GM19025 (cell line): Measurements from ENCODE around the gene KBTBD8.

ENCODE experiments used
- ATAC-seq: cut with Tn5 transposase; IDR thresholded peaks from one replicate; pipeline ENCODE4 v1.9.1; 2021; ENCODE audit warnings: mild to moderate bottlenecking, low read depth, moderate library complexity; ENCODE audit not compliant: unreplicated experiment

KBTBD8 gene, protein sequence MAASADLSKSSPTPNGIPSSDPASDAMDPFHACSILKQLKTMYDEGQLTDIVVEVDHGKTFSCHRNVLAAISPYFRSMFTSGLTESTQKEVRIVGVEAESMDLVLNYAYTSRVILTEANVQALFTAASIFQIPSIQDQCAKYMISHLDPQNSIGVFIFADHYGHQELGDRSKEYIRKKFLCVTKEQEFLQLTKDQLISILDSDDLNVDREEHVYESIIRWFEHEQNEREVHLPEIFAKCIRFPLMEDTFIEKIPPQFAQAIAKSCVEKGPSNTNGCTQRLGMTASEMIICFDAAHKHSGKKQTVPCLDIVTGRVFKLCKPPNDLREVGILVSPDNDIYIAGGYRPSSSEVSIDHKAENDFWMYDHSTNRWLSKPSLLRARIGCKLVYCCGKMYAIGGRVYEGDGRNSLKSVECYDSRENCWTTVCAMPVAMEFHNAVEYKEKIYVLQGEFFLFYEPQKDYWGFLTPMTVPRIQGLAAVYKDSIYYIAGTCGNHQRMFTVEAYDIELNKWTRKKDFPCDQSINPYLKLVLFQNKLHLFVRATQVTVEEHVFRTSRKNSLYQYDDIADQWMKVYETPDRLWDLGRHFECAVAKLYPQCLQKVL

DNA sequence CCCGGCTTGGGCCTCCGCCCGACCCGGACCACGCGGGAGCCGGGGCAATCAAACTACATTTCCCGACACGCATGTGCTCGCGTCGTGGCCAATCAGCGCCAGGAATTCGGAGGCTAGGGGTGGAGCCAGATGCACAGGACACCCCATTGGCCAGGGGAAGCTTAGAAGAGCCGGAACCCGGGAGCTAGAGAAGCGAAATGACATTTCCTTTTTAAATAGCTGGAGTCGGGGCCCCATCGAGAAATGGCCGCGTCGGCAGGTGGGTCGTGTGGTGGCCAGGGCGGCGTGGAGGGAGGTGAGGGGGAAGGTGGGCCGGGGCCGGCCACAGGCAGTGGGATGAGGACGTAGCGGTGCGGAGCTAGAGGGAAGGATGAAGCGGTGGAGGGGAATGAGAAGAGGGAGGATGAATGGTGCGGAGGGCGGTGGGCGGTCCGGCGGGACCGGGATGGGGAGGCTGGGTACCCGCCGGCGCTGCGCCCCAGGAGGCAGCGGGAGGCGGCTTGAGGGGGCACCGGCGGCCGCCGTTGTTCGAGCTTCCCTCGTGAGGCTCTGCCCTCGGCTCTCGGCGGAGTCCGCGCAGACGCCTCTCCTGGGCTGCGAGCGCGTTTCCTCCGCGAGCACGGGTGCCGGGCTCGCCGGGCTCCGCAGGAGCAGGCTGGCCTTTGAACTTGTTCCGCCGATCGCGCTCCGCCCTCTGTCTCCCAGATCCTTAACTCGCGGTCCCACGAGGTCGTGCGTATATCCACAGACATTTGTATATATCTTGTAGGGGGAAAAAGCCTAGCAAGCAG lies at the start of gene KBTBD8:
Gene KBTBD8, plus strand, starts transcription at position 195 of the 791 bp plus-strand sequence. Its CDS starts 49 bp downstream, at position 244.
- ATAC-seq = peak; percentile 91

DNA sequence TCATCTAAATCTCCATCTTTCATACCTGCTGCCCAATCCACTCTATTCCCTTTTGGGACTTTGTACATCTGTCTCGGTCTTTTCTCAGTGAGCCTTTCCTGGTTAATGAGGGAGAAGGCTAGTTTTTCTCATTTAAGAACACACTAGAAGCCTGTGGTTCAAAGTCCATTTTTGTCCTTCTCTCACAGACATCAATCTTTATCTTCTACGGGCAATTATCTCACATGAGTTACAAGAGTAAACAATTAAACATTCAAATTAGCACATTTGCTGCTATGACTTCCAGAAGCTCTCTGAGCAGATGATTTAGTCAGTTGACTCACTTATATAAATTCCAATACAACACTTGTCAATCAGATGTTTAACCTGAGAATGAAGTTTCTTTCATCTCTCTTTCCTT lies 49.3 kb upstream of the KBTBD8 start:
- ATAC-seq = no peak

DNA sequence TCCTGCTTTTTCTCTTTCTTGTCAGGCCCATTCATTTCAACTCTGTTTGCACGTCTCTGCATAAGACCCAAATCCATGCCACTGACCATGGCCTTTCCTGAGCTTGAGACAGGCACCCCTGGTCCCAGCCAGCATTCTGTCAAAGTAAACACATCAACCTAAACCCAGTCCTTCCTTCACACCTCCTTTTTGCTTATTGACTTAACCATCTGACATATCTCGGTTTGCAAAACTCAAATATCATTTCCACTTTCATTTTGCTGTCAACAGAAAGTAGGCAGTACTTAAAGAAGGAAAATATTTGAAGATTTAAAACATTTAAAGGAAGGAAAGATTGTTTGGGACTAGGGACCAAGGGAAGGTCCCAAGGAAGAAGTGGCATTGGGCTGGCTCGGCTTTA lies 48.2 kb upstream of the KBTBD8 start:
- no peak for ATAC-seq

DNA sequence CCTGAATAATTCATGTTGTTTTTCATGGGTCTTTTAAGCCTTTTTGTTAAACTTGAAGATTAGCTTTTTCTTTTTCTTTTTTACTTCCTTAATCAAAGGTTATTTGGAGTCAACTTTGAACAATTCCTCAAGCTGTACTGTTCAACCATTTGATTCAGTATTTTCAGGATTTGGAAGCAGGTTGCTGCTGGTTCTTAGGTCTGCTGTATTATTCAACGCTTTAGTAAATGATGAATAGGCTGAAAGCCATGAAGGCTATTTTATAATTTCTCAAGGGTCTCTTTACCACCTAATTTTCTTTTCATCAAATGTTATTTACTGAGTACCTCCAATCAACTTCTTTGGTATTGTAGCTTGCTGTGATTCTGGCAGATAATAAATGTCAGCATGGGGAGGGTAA lies 45.8 kb upstream of the KBTBD8 start:
- ATAC-seq = no peak

DNA sequence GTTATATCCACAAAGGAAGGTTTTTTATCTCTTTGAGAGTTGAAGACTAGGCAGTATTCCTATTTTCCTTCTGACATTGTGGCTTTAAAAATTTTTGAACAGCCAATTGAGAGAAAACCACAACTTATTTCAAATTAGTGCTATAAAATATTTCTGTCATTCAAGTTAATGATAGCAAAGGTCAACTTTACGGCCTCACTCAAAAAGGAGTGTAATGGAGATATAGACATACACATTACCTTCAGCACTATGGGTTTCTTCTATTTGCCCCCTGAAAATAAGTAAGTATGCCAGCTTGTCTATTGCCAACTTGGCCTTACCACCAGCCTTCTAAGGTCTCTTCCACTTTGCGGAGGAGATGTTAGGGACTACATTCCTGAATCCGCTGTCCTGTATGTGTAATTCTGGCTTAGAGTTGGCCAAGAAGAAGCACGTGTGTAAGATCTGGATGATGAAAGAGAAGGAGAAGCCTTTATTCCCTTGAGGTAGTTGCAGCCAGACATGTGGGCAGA lies 44.1 kb upstream of the KBTBD8 start:
- no peak for ATAC-seq

DNA sequence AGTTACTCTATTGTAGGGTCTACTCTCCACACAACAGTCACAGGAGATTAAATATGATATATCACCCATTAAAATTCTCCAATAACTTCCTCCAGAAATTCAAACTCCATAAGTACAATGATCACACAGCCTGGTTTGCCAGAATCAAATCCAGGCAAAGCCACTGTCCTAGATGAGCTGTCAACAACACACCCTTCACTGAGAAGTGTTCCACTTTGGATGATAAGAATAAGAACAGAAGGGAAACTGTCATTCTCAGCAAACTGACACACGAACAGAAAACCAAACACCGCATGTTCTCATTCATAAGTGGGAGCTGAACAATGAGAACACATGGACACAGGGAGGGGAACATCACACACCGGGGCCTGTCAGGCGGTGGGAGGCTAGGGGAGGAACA lies 41.4 kb upstream of the KBTBD8 start:
- no peak for ATAC-seq

DNA sequence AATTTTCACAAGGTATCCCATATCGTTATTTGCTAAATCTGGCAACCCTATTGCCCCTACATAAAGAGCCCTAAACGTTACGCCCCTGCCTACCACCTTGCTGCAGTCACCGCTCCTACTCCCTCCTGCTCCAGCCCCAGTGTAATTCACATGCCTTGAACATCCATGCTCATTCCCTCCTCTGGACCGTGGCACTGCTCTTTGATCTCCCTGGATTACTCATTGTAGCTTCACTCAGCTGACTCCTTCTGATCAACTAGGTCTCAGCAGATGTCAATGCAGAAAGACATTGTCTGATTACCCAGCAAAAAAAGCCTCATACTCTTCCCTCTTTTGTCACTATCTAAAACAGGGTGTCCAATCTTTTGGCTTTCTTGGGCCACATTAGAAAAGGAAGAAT lies 40.7 kb upstream of the KBTBD8 start:
- no peak for ATAC-seq

DNA sequence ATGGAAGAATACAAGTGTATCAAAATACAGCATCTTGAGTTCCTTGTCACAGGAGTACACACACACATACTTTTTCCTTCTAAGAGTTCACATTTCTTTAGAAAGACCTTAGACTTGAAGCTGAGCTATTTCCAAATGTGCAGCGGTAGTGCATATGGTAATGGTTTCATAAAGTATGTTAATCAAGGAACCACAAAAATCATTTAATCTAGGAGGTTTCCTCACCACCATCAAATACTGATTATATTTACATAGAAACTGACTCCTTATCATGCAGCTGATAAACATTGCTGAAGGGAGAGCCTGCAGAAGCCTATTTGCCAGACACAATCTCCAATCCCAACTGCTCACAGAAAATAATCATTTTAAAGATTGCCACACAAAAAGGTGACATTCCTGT lies 40.0 kb upstream of the KBTBD8 start:
- ATAC-seq = no peak

DNA sequence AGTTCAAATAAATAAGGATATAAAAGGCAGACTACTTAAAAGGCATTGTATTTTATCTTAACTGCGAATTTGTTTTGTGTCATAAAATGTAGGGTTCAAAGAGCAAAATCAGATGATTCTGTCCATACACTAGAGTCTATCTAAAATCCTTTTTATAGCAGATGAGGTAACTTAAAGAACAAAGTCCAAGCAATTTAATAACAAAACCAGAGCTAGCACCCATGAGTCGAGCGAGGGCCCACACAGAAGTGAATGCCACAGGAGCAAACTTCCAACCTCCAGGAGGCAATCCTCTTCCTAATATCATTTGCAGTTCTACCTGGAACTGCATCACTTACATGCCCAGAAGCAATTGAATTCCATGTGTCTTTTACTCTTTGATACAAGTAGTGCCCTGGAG lies 35.4 kb upstream of the KBTBD8 start:
- ATAC-seq = no peak

DNA sequence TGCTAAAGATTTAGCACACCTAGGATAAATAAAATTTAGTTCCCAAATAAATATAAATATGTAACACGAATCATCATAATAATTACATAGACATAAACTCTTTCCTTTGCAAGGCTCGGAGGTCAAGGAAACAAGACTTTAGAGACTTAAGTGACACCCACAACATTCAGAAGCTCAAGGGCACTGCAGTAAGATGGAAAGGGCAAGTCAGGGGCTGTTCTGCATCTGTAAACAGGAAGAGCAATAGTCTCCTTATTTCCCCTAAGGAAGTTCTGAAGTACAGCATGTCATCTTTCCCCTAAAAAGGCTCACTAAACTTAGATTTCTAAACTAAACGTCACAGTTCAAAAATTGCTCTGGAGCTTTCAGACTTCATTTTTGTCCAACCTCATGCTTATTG lies 26.9 kb upstream of the KBTBD8 start:
- ATAC-seq = no peak

DNA sequence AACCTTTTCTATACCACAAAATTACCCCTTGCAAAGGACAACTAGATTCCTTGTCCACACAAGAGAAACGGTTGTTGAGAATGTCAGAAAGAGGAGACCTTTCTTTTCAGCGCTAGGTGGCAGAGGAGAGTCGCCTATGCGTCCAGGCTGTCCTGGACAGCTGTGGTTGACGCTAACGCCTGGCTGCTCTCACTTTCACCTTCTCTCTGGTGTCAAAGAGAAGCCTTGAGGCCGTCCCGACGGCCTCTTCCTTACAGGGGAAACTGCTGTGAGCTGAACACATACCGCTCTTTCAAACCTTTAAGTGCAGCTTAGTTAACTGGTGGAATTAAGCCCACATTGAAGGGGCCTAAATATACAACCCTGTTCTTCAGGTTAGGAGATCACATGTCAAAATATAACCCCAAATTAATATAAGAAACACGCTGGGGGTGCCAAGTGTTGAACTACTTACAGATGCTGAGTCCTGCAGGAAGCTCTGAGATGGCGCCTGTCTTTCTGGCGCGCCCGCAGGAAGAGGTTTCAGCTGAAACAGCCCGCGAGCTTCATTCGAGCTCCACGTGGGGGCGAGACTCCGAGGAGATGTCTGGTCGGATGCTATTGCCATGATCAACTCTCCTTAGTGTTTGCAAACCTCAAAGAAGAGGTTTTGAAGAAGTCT lies 26.1 kb upstream of the KBTBD8 start:
- peak; percentile 100 for ATAC-seq

DNA sequence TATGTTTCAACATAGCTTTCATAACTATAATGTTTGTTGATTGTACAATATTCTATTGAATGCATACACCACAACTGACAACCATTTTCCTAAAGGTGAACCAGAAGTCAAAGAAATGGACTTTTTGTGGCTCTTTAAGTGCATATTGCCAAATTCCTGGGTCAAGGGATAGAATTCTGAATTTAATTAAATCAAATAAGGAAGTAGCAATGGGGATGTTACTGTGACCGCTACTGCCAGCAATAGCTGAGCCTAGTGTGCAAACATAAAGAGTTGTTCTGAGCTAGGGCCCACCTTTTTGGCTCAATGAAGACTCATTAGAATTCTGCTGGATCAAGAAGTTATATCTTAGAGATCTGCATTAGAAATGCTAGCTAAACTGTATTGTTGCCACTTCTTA lies 17.3 kb upstream of the KBTBD8 start:
- no peak for ATAC-seq

DNA sequence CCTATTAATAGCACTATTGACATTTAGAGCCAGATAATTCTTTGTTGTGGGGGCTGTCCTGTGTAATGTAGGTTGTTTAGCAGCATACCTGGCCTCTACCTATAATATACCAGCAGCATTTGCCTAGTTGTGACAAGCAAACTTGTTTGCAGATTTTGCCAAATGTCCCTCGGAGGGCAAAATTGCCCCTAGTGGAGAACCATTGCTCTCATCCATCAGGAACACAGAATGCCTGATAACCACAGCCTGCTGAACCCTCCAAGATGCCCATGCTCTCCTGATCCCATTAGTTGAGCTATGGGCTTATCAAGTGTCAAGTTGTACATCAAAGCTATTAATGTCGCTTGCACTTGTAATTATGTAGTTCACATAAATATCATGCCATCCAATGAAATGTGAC lies 15.0 kb upstream of the KBTBD8 start:
- ATAC-seq = no peak

DNA sequence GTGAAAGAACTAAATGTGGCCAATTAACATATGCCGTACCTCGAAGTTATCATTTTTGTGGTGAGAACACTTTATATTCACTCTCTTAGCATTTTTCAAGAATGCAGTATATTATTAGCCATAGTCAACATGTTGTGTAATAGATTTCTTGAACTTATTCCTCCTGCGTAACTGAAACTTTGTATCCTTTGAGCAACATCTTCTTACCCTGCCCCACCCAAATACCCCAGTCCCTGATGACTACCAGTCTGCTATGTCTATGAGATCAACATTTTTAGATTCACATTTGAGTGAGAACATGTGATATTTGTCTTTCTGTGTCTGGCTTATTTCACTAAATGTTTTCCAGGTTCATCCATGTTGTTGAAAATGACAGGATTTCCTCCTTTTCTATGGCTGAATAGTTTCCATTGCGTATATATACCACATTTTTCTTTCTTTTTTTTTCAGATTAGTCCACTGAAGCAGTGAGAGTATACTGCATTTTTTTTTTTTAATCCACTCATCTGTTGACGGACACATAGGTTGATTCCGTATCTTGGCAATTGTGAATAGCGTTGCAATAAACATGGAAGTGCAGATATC lies 12.7 kb upstream of the KBTBD8 start:
- no peak for ATAC-seq

DNA sequence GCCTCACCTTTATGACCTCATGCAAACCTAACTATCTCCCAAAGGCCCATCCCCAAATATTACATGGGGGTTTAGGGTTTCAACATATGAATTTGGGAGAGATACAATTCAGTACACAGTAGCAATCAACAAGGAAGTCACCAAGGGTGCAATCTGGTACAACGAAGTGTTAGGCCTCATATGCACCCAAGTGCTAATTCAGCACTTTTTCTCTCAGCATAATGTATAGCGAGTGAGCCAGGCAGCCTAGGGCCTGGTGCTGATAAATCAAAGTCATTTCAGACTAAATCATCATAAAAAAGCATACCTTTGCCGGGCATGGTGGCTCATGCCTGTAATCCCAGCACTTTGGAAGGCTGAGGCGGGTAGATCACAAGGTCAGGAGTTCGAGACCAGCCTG lies 11.7 kb upstream of the KBTBD8 start:
- ATAC-seq = no peak

DNA sequence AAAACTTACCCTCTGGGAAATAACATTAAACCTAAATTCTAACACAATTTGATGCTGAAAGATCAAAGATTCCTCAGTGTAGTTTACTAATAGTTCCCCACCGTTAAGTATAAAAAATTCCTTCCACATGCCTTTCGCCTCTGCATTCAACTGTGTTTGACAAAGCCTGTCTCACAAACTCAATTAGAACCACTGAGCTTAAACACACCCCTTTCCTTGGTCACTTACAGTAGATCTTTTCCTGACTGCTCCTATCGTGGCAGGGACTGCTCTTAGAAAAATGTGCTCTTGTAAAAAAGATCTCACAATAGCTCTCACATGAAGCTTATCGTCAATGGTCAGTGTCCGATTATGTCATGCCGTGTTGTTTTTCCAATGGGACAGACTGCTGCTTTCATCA lies 8.9 kb upstream of the KBTBD8 start:
- ATAC-seq = no peak

DNA sequence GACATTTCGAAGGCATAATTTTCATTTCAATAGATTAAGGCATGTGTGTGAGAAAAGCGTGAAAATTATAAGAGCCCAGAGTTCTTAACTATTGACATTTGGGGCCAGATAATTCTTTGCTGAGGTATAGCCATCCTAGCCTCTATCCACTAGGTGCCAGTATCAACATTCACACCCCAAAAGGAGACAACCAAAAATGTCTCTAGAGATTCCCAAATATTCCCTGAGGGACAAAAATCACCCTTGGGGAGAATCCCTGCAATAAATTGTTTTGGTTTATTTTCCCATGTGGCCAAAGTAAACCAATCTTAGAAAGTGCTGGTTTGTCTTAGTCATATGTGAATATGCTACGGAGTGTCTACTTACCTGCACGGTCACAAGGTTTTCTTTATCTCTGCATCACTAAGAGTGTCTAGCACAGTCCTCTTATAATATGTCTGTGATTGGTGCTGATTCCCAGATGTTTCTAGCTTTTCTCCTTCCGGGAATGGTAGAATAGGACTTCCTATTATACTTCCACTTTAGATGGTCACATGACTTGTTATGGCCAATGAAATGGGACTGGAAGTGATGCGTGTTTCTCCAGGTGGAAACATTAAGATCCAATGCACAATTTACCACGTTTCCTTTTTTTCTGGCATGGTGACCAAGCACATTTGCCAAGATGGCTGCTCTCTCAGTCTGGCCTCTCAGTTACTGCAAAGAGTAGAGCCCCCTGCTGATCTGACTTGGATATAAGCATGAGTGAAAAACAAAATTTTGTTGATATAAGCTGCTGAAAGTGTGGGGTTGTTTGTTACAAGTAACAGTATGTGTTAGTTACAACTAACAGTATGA lies 8.0 kb upstream of the KBTBD8 start:
- ATAC-seq = peak; percentile 77

DNA sequence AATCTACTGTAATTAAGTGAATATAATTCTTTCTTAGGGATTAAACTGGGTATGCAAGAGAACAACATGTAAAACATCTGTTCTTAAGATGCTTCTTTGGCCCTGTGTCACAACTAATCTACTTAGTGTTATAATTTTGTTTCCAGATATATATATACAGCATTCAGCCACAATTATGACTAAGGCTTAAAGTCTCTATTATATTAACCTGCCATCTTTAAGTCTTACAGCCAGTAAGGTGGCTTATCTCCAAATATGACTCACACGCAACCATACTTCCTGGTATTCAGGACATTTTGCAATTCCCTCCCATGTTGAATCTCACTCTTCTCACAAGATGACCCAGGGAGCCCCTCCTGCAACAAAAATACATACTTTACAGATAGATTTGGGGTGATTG lies 6.6 kb upstream of the KBTBD8 start:
- ATAC-seq = no peak

DNA sequence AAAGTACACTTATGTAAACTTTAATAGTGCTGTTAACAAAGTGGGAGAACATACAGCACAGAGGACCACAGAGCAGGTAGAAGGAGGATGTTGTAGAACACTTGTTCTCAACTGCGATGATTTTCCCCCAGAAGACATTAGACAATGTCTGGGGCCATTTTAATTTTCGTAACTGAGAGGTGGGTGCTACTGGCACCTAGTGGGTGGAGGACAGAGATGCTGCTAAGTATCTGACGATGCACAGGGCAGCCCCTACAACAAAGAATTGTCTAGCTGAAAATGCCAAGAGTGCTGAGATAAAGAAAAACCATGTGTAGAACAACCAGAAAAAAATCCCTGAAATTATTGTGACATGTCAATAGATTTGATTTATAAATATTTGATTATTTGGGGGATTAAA lies 5.0 kb upstream of the KBTBD8 start:
- no peak for ATAC-seq

DNA sequence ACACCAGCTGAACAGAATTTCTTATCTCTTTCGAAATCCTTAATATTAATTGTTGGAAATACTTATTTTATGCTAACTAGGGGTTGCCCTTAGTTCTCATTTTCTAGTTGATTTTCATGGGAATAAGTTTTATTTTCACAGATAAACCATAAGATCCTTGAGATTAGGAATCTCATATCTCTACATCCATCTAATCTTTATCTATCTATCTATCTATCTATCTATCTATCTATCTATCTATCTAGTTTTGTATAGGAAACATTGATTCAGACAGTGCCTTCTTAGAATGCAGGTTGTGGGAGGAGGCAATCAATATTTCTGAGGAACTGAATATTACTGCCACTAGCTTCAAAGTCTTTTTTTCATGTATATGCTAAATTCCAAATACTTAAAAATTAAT lies 3.5 kb upstream of the KBTBD8 start:
- no peak for ATAC-seq
